ENCODE data around the gene SLC49A3.

Gene SLC49A3

DNA sequence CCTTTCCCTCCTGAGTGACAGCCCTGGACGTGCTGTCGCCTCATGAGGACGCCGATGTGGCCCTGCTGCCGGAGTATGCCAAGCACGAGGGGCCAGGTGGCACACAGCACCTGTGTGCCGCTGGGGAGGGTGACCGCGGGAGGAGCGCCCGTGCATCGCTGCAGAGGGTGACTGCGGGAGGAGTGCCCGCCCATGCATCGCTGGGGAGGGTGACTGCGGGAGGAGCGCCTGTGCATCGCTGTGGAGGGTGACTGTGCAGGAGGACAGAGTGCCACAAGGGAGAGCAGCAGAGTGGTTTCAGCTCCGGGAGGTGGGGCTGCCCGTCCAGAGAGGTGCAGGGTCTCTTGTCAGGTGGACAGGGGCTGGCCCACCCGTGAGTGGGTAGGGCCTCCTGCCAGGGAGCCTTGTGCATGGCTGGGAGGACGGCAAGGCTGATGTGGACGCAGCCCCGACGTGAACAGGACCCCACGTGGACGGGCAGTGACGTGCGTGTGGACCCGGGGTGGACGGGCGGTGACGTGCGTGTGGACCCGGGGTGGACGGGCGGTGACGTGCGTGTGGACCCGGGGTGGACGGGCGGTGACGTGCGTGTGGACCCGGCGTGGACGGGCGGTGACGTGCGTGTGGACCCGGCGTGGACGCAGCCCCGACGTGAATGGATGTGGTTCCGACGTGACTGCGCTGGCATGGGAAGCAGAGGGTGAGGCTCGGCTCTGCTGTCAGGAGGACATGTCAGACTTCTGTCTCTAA lies 31.3 kb upstream of the SLC49A3 start:
- H3K4me3 ChIP-seq (ENCODE audit: low read depth, low read length), result no peak overlapping the region
- TF ChIP-seq, protein P1, sequence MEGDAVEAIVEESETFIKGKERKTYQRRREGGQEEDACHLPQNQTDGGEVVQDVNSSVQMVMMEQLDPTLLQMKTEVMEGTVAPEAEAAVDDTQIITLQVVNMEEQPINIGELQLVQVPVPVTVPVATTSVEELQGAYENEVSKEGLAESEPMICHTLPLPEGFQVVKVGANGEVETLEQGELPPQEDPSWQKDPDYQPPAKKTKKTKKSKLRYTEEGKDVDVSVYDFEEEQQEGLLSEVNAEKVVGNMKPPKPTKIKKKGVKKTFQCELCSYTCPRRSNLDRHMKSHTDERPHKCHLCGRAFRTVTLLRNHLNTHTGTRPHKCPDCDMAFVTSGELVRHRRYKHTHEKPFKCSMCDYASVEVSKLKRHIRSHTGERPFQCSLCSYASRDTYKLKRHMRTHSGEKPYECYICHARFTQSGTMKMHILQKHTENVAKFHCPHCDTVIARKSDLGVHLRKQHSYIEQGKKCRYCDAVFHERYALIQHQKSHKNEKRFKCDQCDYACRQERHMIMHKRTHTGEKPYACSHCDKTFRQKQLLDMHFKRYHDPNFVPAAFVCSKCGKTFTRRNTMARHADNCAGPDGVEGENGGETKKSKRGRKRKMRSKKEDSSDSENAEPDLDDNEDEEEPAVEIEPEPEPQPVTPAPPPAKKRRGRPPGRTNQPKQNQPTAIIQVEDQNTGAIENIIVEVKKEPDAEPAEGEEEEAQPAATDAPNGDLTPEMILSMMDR (conservative IDR thresholded peaks at IDR 0.05; ENCODE audit: low read depth, low read length), result no peak
- DNase-seq (ENCODE audit: low read depth), result no peak

DNA sequence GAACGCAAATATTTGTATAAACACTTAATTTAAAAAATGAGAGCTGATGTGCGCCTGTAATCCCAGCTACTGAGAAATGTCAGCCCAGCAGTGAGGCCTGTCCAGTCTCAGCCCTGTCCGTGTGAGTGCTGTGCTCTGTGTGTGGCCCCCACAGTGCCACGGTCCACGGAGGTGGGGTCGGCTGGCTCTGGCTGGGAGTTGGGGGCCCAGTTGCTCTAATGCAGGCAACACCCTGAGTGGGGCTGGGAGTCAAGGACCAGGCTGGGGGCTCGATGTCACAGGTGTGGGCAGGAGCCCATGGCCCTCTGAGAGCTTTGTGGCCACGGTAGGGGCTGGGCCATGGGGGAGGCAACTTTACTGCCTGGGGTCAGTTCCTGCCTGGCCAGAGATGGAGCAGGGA lies 29.5 kb upstream of the SLC49A3 start:
- no peak for DNase-seq (ENCODE audit: low read depth)
- TF ChIP-seq, protein P1 (conservative IDR thresholded peaks at IDR 0.05; ENCODE audit: low read depth, low read length), result no peak
- no peak overlapping the region for H3K4me3 ChIP-seq (ENCODE audit: low read depth, low read length)

DNA sequence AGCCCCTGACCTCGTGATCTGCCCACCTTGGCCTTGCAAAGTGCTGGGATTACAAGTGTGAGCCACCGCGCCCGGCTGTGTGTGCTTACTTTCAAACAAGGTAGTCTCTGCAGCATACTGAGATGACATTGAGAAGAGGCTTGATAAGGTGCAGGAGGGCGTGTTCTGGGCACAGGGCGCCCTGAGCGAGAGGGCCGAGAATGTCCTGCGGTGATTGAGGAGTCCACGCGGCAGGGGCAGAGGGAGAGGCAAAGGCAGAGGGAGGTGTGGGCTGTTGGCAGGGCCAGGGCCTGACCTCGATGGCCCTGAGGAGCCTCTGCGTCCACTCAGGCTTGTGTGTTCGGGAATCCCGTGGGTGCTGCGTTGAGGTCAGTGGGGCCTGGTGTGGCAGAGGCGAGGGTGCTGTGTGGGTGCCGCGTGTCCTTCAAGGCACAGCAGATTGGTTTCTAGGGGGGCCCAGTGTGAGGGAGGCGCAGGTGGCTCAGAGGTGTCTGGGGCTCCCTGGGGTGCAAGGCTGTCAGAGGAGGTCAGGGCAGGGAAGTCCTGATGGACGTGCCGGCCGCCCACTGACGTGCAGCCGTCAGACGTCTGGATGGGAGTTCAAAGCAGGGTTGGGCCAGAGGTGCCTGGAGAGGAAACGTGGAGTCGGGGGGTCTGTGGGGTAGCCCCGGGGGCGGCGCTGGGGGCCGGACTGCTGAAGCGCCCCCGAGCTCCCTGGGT lies 28.8 kb upstream of the SLC49A3 start:
- DNase-seq (ENCODE audit: low read depth), result no peak
- TF ChIP-seq, protein P1 (conservative IDR thresholded peaks at IDR 0.05; ENCODE audit: low read depth, low read length), result no peak
- no peak overlapping the region for H3K4me3 ChIP-seq (ENCODE audit: low read depth, low read length)

DNA sequence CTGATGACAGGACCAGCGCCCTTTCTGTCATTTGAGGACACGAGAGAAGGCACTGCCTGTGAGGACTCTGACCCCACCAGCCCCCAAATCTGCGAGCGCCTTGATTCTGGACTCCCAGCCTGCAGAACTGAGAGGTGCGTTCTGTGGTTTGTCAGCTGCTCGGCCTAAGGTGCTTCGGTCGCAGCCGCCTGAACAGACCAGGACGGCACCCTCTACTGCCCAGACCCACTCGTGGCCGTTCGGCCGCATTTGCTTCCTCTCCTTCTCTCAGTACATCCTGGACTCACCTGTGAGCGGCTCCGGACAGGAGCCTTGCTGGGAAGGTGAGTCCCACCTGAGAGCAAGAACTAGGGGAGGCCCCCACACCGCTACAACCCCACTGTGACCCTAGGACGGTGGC lies 25.1 kb upstream of the SLC49A3 start:
- DNase-seq (ENCODE audit: low read depth), result no peak
- TF ChIP-seq, protein P1 (conservative IDR thresholded peaks at IDR 0.05; ENCODE audit: low read depth, low read length), result no peak
- H3K4me3 ChIP-seq (ENCODE audit: low read depth, low read length), result no peak overlapping the region

DNA sequence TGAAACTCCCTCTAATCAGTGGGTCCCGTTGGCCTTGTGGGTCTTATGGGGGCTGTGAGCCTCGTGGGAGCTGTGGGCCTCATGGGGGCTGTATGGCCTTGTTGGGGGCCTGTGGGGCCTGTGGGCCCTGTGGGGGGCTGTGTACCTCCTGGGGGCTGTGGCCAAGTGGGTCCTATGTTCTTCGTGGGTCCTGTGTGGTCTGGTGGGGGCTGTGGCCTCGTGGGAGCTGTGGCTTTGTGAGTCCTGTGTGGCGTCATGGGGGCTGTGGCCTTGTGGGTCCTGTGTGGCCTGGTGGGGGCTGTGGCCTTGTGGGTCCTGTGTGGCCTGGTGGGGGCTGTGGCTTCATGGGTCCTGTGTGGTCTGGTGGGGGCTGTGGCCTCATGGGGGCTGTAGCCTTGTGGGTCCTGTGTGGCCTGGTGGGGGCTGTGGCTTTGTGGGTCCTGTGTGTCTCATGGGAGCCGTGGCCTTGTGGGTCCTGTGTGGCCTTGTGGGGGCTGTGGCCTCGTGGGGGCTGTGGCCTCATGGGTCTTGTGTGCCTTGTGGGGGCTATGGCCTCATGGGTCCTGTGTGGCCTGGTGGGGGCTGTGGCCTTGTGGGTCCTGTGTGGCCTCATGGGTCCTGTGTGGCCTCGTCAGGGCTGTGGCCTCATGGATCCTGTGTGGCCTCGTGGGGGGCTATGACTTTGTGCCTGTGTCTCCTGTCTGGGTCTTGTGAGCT lies 24.1 kb upstream of the SLC49A3 start:
- DNase-seq (ENCODE audit: low read depth), result no peak
- TF ChIP-seq, protein P1 (conservative IDR thresholded peaks at IDR 0.05; ENCODE audit: low read depth, low read length), result no peak
- no peak overlapping the region for H3K4me3 ChIP-seq (ENCODE audit: low read depth, low read length)

DNA sequence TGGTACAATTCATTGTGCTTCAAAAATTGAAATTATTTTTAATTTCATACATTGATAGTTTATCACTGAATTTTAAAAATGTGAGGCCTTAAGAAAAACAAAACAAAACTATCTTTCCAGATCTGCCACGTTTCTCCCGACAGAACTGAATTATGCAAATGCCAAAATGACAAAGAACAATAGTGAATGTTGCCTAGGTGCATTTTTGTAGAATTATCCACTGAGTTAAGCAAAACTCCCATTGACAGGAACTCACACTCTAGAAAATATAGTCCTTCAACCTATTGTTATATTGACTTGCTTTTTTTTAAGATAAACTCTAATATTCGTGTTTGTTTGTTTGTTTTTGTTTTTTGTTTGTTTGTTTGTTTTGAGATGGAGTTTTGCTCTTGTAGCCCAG lies 23.1 kb upstream of the SLC49A3 start:
- no peak overlapping the region for H3K4me3 ChIP-seq (ENCODE audit: low read depth, low read length)
- TF ChIP-seq, protein P1 (conservative IDR thresholded peaks at IDR 0.05; ENCODE audit: low read depth, low read length), result no peak
- no peak for DNase-seq (ENCODE audit: low read depth)

Measured in choroid plexus epithelial cell (primary cell).